ENCODE measurements around the gene PDSS2. TPM values are rescaled to one million over a fixed set of nuclear protein-coding genes. Genes with fewer than 3 reads are reported as not detected.
A peak's percentile ranks its signal among the peaks of the same experiment; 100 is the strongest.

The PDSS2 gene
- total RNA-seq, 1 donor = 12.3 TPM

DNA sequence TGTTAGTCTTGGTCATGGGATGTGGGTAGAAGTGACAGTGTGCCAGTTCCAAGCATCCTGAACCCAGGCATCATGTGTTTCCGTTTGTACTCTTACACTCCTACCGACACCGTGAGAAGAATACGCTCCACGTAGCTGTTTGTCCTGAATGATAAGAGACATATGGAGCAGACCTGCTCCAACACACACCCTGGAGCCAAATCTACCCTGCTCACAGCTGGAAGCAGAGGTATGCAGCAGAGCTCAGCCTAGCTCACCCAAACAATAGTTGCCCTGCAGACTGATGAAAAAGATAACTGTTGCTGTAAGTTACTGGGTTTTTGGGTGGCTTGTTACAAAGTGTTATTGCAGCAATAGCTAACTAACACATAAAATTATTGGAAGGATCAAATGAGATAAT, 14.3 kb upstream of the PDSS2 start:
- Histone ChIP-seq H3K4me3 (ENCODE audit: insufficient read depth, low read length) (no peak overlapping the region), H3K79me2 (ENCODE audit: insufficient read depth, low read length) (no peaks in the 10 kb centered on the region), H3K27me3 (ENCODE audit: insufficient read depth, low read length) (peaks cover 9% of the 10 kb centered on the region), H3K4me1 (ENCODE audit: insufficient read depth, low read length) (no peaks in the 10 kb centered on the region), H4K20me1 (ENCODE audit: insufficient read depth, low read length) (no peaks in the 10 kb centered on the region), H3K27ac (ENCODE audit: low read depth, low read length) (no peak overlapping the region), H3K9me3 (ENCODE audit: low read depth, low read length) (no peaks in the 10 kb centered on the region), H3K36me3 (ENCODE audit: insufficient read depth, low read length) (no peaks in the 10 kb centered on the region), H2AFZ (ENCODE audit: low read length) (no peak overlapping the region), H3K4me2 (ENCODE audit: insufficient read depth, low read length) (no peak overlapping the region)
- no peak for DNase-seq (ENCODE audit: insufficient read length, low spot score, missing footprints)
- TF ChIP-seq, protein P1, sequence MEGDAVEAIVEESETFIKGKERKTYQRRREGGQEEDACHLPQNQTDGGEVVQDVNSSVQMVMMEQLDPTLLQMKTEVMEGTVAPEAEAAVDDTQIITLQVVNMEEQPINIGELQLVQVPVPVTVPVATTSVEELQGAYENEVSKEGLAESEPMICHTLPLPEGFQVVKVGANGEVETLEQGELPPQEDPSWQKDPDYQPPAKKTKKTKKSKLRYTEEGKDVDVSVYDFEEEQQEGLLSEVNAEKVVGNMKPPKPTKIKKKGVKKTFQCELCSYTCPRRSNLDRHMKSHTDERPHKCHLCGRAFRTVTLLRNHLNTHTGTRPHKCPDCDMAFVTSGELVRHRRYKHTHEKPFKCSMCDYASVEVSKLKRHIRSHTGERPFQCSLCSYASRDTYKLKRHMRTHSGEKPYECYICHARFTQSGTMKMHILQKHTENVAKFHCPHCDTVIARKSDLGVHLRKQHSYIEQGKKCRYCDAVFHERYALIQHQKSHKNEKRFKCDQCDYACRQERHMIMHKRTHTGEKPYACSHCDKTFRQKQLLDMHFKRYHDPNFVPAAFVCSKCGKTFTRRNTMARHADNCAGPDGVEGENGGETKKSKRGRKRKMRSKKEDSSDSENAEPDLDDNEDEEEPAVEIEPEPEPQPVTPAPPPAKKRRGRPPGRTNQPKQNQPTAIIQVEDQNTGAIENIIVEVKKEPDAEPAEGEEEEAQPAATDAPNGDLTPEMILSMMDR (IDR thresholded peaks at IDR 0.05; ENCODE audit: extremely low read depth, low read depth, low read length) = no peak

- no peak overlapping the region for H3K4me3 ChIP-seq (ENCODE audit: insufficient read depth, low read length)
- no peak for DNase-seq (ENCODE audit: insufficient read length, low spot score, missing footprints)
- H4K20me1 ChIP-seq (ENCODE audit: insufficient read depth, low read length) = no peaks in the 10 kb centered on the region
- no peak overlapping the region for H2AFZ ChIP-seq (ENCODE audit: low read length)
- no peaks in the 10 kb centered on the region for H3K9me3 ChIP-seq (ENCODE audit: low read depth, low read length)
- H3K27me3 ChIP-seq (ENCODE audit: insufficient read depth, low read length) = peaks cover 10% of the 10 kb centered on the region
- H3K27ac ChIP-seq (ENCODE audit: low read depth, low read length) = no peak overlapping the region
- TF ChIP-seq, protein P1 (IDR thresholded peaks at IDR 0.05; ENCODE audit: extremely low read depth, low read depth, low read length) = no peak
- H3K4me2 ChIP-seq (ENCODE audit: insufficient read depth, low read length) = no peak overlapping the region
- no peaks in the 10 kb centered on the region for H3K36me3 ChIP-seq (ENCODE audit: insufficient read depth, low read length)
- H3K4me1 ChIP-seq (ENCODE audit: insufficient read depth, low read length) = no peaks in the 10 kb centered on the region
- H3K79me2 ChIP-seq (ENCODE audit: insufficient read depth, low read length) = no peaks in the 10 kb centered on the region
Measured at GRCh38 chr6:107470364-107470763, 11.0 kb upstream of the PDSS2 start.

DNA sequence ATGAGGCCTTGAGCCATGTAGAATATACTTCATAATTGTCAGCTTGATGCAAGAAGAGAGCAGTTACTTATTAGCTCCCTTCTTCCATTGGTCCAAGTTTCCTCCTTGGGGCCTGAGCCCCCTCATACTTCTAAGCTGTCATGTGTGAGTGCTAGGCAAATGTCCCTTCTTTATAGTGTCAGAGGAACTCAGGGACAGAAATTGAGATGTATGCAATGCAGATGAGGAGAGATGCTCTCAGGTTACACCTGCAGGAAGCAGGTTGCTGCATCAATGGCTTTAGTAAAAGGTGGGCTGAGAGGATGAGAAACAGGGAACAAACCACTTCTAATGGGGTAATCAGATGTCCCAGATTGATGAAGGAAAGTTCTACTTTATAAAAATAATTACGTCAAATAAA, 6.7 kb upstream of the PDSS2 start:
- H3K79me2 ChIP-seq (ENCODE audit: insufficient read depth, low read length) = no peaks in the 10 kb centered on the region
- no peaks in the 10 kb centered on the region for H3K36me3 ChIP-seq (ENCODE audit: insufficient read depth, low read length)
- no peaks in the 10 kb centered on the region for H3K4me1 ChIP-seq (ENCODE audit: insufficient read depth, low read length)
- no peak overlapping the region for H3K4me2 ChIP-seq (ENCODE audit: insufficient read depth, low read length)
- no peaks in the 10 kb centered on the region for H3K9me3 ChIP-seq (ENCODE audit: low read depth, low read length)
- no peak for DNase-seq (ENCODE audit: insufficient read length, low spot score, missing footprints)
- no peak overlapping the region for H3K4me3 ChIP-seq (ENCODE audit: insufficient read depth, low read length)
- TF ChIP-seq, protein P1 (IDR thresholded peaks at IDR 0.05; ENCODE audit: extremely low read depth, low read depth, low read length) = no peak
- no peak overlapping the region for H2AFZ ChIP-seq (ENCODE audit: low read length)
- H3K27me3 ChIP-seq (ENCODE audit: insufficient read depth, low read length) = peaks cover 4% of the 10 kb centered on the region
- no peak overlapping the region for H3K27ac ChIP-seq (ENCODE audit: low read depth, low read length)
- H4K20me1 ChIP-seq (ENCODE audit: insufficient read depth, low read length) = no peaks in the 10 kb centered on the region

GRCh38 chr6:107460083-107460631, 793 bp upstream of the PDSS2 start:
- Histone ChIP-seq H4K20me1 (ENCODE audit: insufficient read depth, low read length) (no peaks in the 10 kb centered on the region), H3K36me3 (ENCODE audit: insufficient read depth, low read length) (no peaks in the 10 kb centered on the region), H2AFZ (ENCODE audit: low read length) (peak overlapping the region; percentile 98), H3K27me3 (ENCODE audit: insufficient read depth, low read length) (no peaks in the 10 kb centered on the region), H3K4me1 (ENCODE audit: insufficient read depth, low read length) (no peaks in the 10 kb centered on the region), H3K9me3 (ENCODE audit: low read depth, low read length) (no peaks in the 10 kb centered on the region), H3K4me3 (ENCODE audit: insufficient read depth, low read length) (peak overlapping the region; percentile 90), H3K79me2 (ENCODE audit: insufficient read depth, low read length) (peaks cover 22% of the 10 kb centered on the region), H3K27ac (ENCODE audit: low read depth, low read length) (peak overlapping the region; percentile 83), H3K4me2 (ENCODE audit: insufficient read depth, low read length) (peak overlapping the region; percentile 93)
- no peak for DNase-seq (ENCODE audit: insufficient read length, low spot score, missing footprints)
- TF ChIP-seq, protein P1 (IDR thresholded peaks at IDR 0.05; ENCODE audit: extremely low read depth, low read depth, low read length) = no peak
